Hair follicle dermal papilla cell (primary cell): ENCODE results near the gene TLR3. TPM values are rescaled to one million over a fixed set of nuclear protein-coding genes. Genes with fewer than 3 reads are reported as not detected.

Experiments used
- small RNA-seq: library from RNA; depleted of rRNA; stranded (forward); fragments of <200 nt; gene quantifications from one replicate; pipeline ENCODE3, GENCODE V24; 2012
- total RNA-seq: library from RNA; depleted of rRNA; stranded (reverse); fragments of >200 nt; gene quantifications from 2 replicates; pipeline ENCODE4 v1.2.3, GENCODE V29; 2012

The TLR3 gene
- total RNA-seq: 9.8 and 9.9 TPM in 2 replicates

DNA sequence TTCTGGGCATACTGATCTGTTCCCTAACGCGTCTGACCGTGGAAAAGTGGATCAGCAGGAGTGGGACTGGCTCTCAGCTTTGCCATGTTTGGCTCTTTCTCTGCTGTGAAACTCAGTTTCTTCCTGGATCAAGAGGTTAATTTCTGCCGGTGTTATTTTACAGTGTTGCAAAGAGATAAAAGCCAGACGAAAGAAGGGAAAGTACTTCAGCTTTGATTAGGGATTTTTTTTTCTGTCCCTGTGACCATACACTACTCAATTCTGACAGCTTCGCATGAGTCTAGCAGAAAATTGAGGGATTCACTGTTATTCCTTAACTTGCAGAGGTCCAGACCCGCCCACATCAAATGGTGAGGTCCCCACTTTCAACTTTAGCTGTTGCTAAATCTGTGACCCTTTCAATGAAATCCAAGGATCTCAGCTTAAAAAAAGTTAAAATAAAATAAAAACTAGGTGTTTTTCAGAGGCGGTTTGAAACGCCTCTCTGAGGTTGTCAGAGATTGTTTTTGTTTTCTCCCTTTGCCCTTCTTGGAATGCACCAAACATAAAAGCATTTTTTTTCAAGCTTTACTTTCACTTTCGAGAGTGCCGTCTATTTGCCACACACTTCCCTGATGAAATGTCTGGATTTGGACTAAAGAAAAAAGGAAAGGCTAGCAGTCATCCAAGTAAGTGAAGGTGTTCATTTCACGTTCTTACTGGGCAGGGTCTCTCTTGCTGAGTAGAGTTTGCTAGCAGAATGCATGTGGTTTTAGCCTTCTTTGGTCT lies at the start of gene TLR3:
TLR3 (plus strand) TSS at position 576 of the 768 bp plus-strand sequence. CDS start 7,464 bp downstream, outside the sequence.

DNA sequence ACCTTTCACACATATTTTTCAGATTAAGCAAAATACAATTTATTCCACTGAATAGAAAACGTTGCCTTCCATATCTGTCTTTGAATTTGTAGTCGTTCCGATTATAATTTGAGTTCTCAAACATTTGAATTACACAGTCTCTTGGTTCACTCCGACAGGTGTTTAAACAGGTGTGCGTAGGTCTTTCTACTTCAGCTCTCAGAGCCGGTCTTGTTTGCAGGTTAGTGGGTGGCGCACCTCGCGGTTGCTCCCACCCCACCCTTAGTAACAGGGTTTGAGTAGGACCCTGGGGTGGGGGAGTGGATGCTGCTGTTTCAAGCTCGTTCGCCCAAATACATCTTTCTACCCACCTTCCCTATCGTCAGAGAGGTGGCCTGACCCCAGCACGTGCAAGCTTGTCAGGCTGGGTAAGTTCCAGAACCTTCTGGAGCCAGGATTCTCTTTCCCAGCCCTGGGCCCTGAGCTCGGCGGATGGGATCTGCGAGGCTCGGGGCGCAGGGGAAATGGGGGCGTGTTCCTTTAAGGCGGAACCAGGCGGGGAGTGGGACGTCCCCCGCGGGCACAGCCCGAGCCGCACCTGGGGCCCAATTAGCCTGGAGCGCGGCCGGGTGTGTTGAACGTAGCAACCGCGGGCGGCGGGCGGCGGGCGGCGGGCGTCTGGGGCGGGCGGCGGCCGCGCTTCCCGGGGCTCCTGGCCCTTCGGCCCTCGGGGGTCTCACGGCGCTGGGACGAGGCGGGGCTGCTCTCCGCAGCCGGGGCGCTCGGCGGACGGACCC lies 35.3 kb downstream of the TLR3 start, which contains the start of gene FAM149A:
FAM149A (plus strand) TSS at position 591 of the 776 bp plus-strand sequence.

Small RNAs within 50 kb of the gene (small RNA-seq; reads per million reads assigned to genes)
- gene RF00322 (not detected), gene RNU4-64P (not detected)

Other genes with a start within 250 kb of the TLR3 start
- gene FAM149A, start 35.5 kb downstream of the TLR3 start, total RNA-seq: 1.8 and 4.1 TPM in 2 replicates
- gene CYP4V2, start 122.4 kb downstream of the TLR3 start, total RNA-seq: 21.5 and 29.7 TPM in 2 replicates
- not detected in 2 replicates for gene KLKB1, start 158.4 kb downstream of the TLR3 start, total RNA-seq
- not detected in 2 replicates for gene F11, start 197.0 kb downstream of the TLR3 start, total RNA-seq